Measurements from ENCODE around the gene FXN.
"Not testable (repeated sequence)": the region's sequence is repeated elsewhere in the genome, so short reads cannot be mapped to it uniquely, and the experiment has no call there.

DNA sequence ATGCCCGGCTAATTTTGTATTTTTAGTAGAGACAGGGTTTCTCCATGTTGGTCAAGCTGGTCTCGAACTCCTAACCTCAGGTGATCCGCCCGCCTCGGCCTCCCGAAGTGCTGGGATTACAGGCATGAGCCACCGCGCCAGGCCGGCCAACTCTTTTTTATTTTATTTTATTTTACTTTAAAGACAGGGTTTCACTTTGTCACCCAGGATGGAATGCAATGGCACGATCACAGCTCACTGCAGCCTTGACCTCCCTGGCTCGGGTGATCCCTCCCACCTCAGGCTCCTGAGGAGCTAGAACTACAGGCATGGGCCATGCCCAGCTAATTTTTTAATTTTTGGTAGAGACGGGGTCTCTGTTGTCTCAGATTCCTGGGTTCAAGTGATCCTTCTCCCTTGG is 15.4 kb downstream of the FXN start:
- TF ChIP-seq, protein P1, sequence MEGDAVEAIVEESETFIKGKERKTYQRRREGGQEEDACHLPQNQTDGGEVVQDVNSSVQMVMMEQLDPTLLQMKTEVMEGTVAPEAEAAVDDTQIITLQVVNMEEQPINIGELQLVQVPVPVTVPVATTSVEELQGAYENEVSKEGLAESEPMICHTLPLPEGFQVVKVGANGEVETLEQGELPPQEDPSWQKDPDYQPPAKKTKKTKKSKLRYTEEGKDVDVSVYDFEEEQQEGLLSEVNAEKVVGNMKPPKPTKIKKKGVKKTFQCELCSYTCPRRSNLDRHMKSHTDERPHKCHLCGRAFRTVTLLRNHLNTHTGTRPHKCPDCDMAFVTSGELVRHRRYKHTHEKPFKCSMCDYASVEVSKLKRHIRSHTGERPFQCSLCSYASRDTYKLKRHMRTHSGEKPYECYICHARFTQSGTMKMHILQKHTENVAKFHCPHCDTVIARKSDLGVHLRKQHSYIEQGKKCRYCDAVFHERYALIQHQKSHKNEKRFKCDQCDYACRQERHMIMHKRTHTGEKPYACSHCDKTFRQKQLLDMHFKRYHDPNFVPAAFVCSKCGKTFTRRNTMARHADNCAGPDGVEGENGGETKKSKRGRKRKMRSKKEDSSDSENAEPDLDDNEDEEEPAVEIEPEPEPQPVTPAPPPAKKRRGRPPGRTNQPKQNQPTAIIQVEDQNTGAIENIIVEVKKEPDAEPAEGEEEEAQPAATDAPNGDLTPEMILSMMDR (IDR thresholded peaks at IDR 0.05): not testable (repeated sequence)
- TF ChIP-seq ZFX (IDR thresholded peaks at IDR 0.05; ENCODE audit: borderline replicate concordance): not testable (repeated sequence)
